ENCODE measurements around the gene UBALD1. TPM values are rescaled to one million over a fixed set of nuclear protein-coding genes. Genes with fewer than 3 reads are reported as not detected.

UBALD1 gene
- total and polyA plus RNA-seq, 2 donors (not counting 3 experiments of a cell fraction or from before 2014, with no cell fraction given), result 24.8 to 41.6 TPM

DNA sequence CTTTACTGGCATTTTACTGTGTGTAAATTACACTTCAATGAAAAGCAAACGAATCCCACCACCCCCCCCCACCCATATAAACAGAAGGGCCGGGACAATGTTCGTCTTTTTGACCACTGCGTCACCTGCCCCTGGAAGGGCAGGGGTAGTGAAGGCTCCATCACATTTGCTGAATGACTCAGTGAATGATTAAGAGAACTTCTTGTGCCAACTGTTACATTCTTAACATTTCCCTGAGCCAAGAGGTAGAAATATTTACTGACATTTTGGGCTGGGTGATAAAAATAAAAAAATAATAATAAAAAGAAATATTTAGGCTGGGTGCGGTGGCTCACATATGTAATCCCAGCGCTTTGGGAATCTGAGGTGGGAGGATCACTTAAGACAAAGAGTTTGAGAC, 34.4 kb downstream of the UBALD1 start:
- H3K79me2 ChIP-seq (ENCODE audit: control insufficient read depth, insufficient read depth, low read length), result no peaks in the 10 kb centered on the region
- BruUV-seq (replicated peaks), result no TSS peak
- H3K9me1 ChIP-seq (replicated peaks; ENCODE audit: control insufficient read depth, extremely low read depth, insufficient read depth, low read length), result no peaks in the 10 kb centered on the region
- TF ChIP-seq, protein P1, sequence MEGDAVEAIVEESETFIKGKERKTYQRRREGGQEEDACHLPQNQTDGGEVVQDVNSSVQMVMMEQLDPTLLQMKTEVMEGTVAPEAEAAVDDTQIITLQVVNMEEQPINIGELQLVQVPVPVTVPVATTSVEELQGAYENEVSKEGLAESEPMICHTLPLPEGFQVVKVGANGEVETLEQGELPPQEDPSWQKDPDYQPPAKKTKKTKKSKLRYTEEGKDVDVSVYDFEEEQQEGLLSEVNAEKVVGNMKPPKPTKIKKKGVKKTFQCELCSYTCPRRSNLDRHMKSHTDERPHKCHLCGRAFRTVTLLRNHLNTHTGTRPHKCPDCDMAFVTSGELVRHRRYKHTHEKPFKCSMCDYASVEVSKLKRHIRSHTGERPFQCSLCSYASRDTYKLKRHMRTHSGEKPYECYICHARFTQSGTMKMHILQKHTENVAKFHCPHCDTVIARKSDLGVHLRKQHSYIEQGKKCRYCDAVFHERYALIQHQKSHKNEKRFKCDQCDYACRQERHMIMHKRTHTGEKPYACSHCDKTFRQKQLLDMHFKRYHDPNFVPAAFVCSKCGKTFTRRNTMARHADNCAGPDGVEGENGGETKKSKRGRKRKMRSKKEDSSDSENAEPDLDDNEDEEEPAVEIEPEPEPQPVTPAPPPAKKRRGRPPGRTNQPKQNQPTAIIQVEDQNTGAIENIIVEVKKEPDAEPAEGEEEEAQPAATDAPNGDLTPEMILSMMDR (IDR thresholded peaks at IDR 0.05; ENCODE audit: extremely low read depth in 1 of 2, insufficient read depth in 1 of 2, low read depth in 1 of 2, low read length in 2 of 2), result no peak
- TF ChIP-seq EZH2 (IDR thresholded peaks at IDR 0.05; ENCODE audit: borderline replicate concordance, low read depth, low read length, severe bottlenecking) (no peak), POLR2AphosphoS5 (IDR thresholded peaks at IDR 0.05; ENCODE audit: insufficient read depth, low read depth, low read length) (no peak), FOS (IDR thresholded peaks at IDR 0.05; ENCODE audit: borderline replicate concordance, insufficient read depth, low read length) (no peak), GATA2 (IDR thresholded peaks at IDR 0.05; ENCODE audit: insufficient read depth, insufficient read length, low read depth, low read length) (no peak), POLR2A (IDR thresholded peaks at IDR 0.05; ENCODE audit: low read depth, low read length) (no peak), MYC (IDR thresholded peaks at IDR 0.05; ENCODE audit: low read depth, low read length) (no peak), JUN (IDR thresholded peaks at IDR 0.05; ENCODE audit: borderline replicate concordance, insufficient read depth, insufficient read length, low read depth) (no peak)
- TF ChIP-seq, protein P2, sequence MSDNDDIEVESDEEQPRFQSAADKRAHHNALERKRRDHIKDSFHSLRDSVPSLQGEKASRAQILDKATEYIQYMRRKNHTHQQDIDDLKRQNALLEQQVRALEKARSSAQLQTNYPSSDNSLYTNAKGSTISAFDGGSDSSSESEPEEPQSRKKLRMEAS (IDR thresholded peaks at IDR 0.05; ENCODE audit: insufficient read depth, insufficient read length), result no peak
- H2AFZ ChIP-seq (ENCODE audit: low read depth, low read length), result no peak overlapping the region
- no peaks in the 10 kb centered on the region for H3K4me1 ChIP-seq (ENCODE audit: control insufficient read depth, extremely low read depth, insufficient read depth, low read length)
- CTCF ChIA-PET, result no interaction called here
- no peaks in the 10 kb centered on the region for H3K9me3 ChIP-seq (replicated peaks; ENCODE audit: control insufficient read depth, insufficient read depth, low read length)
- FAIRE-seq (no peak), DNase-seq (ENCODE audit: low read depth, low spot score) (no peak)
- H3K36me3 ChIP-seq (ENCODE audit: control insufficient read depth in 2 of 2, extremely low read depth in 1 of 2, insufficient read depth in 2 of 2, low read length in 2 of 2), result no peaks in the 10 kb centered on the region
- no peak overlapping the region for H3K4me2 ChIP-seq (ENCODE audit: insufficient read depth, low read length)
- no peak overlapping the region for H3K9ac ChIP-seq (replicated peaks; ENCODE audit: extremely low read depth, insufficient read depth, low read length)
- POLR2A ChIA-PET, result no interaction called here
- H3K27ac ChIP-seq (ENCODE audit: insufficient read depth, low read depth, low read length), result no peak overlapping the region
- intact Hi-C loops (cut with micrococcal nuclease), result no loop called here
- dilution Hi-C loops (cut with MboI; ENCODE audit: extremely low pct_ligation_motif_present, low sequenced_read_pairs), result no loop called here
- no peaks in the 10 kb centered on the region for H3K27me3 ChIP-seq (ENCODE audit: control insufficient read depth in 2 of 2, insufficient read depth in 2 of 2, low read length in 2 of 2)
- no peak overlapping the region for H3K4me3 ChIP-seq (replicated peaks in 1 of 3; ENCODE audit: insufficient read depth in 1 of 3, low read depth in 1 of 3, low read length in 3 of 3)
- no peaks in the 10 kb centered on the region for H4K20me1 ChIP-seq (replicated peaks; ENCODE audit: control insufficient read depth, extremely low read depth, insufficient read depth, low read length)
